Stimulated activated CD8-positive, alpha-beta memory T cell treated with anti-CD3 and anti-CD28 coated beads, Interleukin-7, amount 100 ng/mL, for 1 hour (primary cell): Measurements from ENCODE around the gene FRK.
"Not testable (repeated sequence)": the region's sequence is repeated elsewhere in the genome, so short reads cannot be mapped to it uniquely, and the experiment has no call there.

Experiments used
- DNase-seq, 2 donors: peaks; one replicate each; pipeline ENCODE4 v3.0.0-alpha.2; 2020; ENCODE audit warnings: low read depth in 2 of 2

Gene FRK

DNA sequence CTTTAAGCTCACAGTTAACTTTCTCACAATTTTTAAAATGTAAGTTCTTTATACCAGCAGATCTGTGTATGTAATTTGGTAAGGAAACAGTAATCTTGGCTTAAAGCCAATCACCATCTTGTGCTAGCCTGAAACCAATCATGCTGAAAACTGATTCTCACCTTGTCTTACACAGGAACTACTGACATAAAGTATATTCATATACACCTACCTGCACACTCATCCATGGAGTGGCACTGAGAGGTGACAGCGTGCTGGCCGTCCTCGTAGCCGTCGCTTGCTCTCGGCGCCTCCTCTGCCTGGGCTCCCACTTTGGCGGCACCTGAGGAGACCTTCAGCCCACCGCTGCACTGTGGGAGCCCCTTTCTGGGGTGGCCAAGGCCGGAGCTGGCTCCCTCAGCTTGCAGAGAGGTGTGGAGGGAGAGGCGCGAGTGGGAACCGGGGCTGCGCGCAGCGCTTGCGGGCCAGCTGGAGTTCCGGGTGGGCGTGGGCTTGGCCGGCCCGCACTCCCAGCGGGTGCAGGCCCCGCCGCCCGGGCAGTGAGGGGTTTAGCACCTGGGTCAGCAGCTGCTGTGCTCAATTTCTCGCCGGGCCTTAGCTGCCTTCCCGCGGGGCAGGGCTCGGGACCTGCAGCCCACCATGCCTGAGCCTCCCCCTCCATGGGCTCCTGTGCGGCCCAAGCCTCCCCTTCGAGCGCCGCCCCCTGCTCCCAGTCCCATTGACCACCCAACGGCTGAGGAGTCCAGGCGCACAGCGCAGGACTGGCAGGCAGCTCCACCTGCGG lies 171.8 kb downstream of the FRK start:
- DNase-seq = not testable (repeated sequence)

DNA sequence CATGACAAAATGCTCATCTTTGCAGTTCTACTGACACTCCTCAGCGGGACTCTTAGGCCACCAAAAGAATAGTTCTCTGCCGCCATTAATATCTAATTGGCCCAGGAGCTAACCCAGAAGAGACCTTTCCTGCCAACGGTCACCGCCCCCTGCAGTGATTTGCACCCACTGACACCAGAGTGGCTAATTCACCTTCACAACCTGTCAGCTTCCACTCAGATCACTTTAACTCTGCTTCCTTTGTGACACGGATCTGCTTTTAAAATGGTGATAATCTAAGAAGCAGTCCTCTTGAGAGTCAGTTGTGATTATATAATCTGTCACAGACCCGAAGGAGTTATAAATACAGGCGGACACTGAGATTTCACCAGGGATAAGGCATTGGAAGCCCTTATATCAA lies 172.8 kb downstream of the FRK start:
- DNase-seq = no peak

DNA sequence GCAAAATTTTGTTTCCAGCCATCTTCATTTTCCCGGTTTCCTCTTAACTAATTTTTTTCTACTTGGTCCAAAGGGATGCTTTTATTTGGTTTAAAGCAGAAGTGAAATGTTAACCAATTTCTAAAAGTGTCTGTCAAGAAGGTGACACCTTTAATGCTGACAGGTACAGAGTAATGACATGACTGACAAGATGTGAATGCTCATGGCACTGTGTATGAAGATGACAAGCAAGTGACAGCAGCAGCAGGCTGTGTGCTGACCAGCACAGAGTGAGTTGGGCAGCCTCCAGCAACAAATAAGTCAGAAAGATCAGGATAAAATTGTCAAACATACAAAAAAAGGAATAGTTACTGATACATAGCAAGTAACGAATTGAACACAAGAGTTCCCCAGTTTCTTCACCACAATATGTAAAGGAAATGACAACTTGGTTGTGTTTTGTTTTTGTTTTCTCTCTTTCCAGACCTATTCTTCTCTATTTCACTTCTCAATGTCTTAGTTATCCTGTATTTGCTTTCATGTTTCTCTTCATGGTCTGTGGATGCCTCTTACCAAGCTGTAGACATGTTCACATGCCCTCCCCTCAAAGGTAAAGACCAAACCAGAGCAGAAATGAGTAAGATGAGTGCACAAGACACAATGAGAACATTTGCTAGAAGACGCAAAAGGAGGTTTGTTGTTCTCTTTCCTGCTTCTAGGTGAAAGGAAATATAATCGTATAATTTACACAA lies 174.9 kb downstream of the FRK start:
- DNase-seq = no peak

DNA sequence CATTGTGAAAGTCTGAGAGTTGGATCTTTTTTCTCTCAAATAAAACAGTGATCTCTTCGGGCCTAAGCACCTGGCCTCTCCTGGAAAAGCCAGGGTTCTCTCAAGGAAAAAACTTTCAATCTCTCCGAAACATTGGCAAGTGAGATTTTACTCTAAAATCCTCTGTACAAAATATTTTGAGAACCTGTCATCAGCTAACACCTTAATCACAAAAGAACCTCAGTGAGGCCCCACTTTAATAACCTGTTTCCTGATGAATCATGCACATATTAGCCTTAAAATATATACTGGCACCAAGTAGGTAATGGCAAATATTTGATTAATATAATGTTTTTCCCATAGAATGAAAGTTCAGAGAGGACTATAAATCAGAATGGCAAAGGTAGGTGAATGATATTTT lies 177.9 kb downstream of the FRK start:
- no peak for DNase-seq

DNA sequence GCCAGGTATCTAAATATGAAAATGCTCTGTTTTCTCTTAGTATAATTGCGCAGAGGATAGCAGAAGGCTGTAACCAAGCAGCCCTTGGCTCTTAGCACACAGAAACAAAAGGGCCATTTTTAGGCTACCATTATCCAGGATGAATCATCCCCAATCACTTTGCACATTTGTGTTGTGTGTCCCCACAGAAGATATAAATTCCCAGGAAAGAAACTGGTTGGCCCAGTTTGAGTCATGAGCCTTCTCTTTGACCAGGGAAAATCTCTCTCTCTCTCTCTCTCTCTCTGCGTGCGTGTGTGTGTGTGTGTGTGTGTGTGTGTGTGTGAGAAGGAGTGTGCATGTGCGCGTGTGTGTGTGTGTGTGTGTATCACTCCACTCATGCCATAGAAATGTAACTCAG lies 178.5 kb downstream of the FRK start:
- DNase-seq = no peak
